Upper lobe of right lung (tissue), 1 donor: ENCODE results near the gene MAP4K4. TPM values are rescaled to one million over a fixed set of nuclear protein-coding genes. Genes with fewer than 3 reads are reported as not detected.

Experiments
- ATAC-seq: fragments of 200-7000 bp; cut with Tn5 transposase; one replicate; pipeline ENCODE4 v1.9.1; 2020; ENCODE audit warnings: mild to moderate bottlenecking, moderate library complexity
- DNase-seq: peaks from one replicate; pipeline ENCODE4 v3.0.0-alpha.2; 2020
- H3K27ac ChIP-seq: fragments of 200-600 bp; one replicate; pipeline ENCODE4 v1.8.0; 2022
- H3K27me3 ChIP-seq: fragments of 200-600 bp; one replicate; pipeline ENCODE4 v1.8.0; 2022; ENCODE audit warnings: mild to moderate bottlenecking
- H3K36me3 ChIP-seq: fragments of 200-600 bp; one replicate; pipeline ENCODE4 v1.8.0; 2022
- H3K4me1 ChIP-seq: fragments of 200-600 bp; one replicate; pipeline ENCODE4 v1.8.0; 2022
- H3K4me3 ChIP-seq: fragments of 200-600 bp; one replicate; pipeline ENCODE4 v1.8.0; 2022; ENCODE audit warnings: mild to moderate bottlenecking
- H3K9me3 ChIP-seq: fragments of 200-600 bp; one replicate; pipeline ENCODE4 v1.8.0; 2022
- CTCF ChIP-seq: fragments of 200-600 bp; IDR thresholded peaks from one replicate; pipeline ENCODE4 v1.8.0; 2022; ENCODE audit warnings: antibody characterized with exemption
- intact Hi-C: fragments of 100-400 bp; cut with DNase I; formaldehyde crosslinking; loops from one replicate; pipeline ENCODE4 v1.11.0; 2022
- total RNA-seq: library from RNA; stranded (reverse); fragmentation: NEBNext Ultra II Directional; extraction: Animal tissue kit (Norgen Biotek cat#: 25700); gene quantifications from one replicate; pipeline ENCODE4 v1.2.1, GENCODE V29; 2021
- donor health status: DM: no; HTN: yes; CAD: no; lungs with severe emphysema.

MAP4K4 gene
- total RNA-seq, 1 donor from 2014 or later = 88.7 TPM

DNA sequence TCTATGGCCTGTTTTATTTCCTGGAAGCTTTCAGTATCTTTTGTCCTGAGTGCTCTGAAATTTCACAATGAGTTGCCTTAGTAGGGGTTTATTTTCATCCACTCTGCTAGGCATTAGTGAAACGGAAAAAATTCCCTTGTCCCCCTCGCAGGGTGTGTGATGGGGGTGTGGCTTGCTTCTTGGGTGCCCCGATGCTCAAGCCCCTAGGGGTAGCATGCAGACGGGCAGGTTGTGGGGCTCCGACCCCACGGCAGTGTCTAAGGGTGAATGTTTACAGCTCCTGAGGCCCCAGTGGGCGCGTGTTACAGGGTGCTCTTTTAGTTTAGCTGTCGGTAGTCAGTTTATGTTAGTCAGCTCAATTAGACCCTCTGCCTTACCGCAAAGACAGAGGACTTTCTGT is 32.2 kb upstream of the MAP4K4 start:
- ATAC-seq (no peak), DNase-seq (no peak)
- TF ChIP-seq CTCF = no peak
- Histone ChIP-seq H3K4me1 (no peaks in the 10 kb centered on the region), H3K36me3 (no peaks in the 10 kb centered on the region), H3K4me3 (no peak overlapping the region), H3K27ac (no peak overlapping the region), H3K27me3 (no peaks in the 10 kb centered on the region), H3K9me3 (no peaks in the 10 kb centered on the region)
- intact Hi-C loops = no loop called here

- H3K27ac ChIP-seq = no peak overlapping the region
- no peak for TF ChIP-seq CTCF
- H3K9me3 ChIP-seq = no peaks in the 10 kb centered on the region
- ATAC-seq (no peak), DNase-seq (no peak)
- H3K4me3 ChIP-seq = no peak overlapping the region
- H3K27me3 ChIP-seq = no peaks in the 10 kb centered on the region
- no peaks in the 10 kb centered on the region for H3K4me1 ChIP-seq
- no peaks in the 10 kb centered on the region for H3K36me3 ChIP-seq
- intact Hi-C loops = no loop called here
Observed at GRCh38 chr2:101667823-101668222, 29.7 kb upstream of the MAP4K4 start.

DNA sequence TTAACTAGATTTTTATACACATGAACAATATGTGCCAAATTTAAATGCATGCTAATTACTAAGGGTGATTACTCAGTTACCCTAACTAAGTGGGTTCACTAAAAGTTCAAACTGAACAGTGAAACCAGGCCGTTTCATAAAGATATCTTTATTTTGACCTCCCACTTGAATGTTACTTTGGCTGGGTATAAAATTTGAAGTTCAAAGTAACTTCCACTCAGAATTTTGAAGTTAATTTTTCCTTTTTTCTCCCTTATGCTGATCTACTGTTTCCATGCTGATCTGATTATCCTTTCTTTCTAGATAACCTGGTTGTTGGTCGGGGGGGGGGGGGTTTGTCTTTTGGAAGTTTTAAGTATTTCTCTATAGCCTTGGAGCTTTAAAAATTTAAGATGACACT is 25.5 kb upstream of the MAP4K4 start:
- ATAC-seq = no peak
- H3K27me3 ChIP-seq = no peaks in the 10 kb centered on the region
- intact Hi-C loops = no loop called here
- no peak for DNase-seq
- H3K36me3 ChIP-seq = no peaks in the 10 kb centered on the region
- no peak overlapping the region for H3K4me3 ChIP-seq
- no peaks in the 10 kb centered on the region for H3K9me3 ChIP-seq
- no peak for TF ChIP-seq CTCF
- H3K4me1 ChIP-seq = no peaks in the 10 kb centered on the region
- H3K27ac ChIP-seq = no peak overlapping the region

- Histone ChIP-seq H3K27me3 (no peaks in the 10 kb centered on the region), H3K4me1 (no peaks in the 10 kb centered on the region), H3K27ac (no peak overlapping the region), H3K36me3 (no peaks in the 10 kb centered on the region), H3K9me3 (no peaks in the 10 kb centered on the region), H3K4me3 (no peak overlapping the region)
- ATAC-seq (no peak), DNase-seq (no peak)
- TF ChIP-seq CTCF = no peak
- intact Hi-C loops = no loop called here
Observed at GRCh38 chr2:101673920-101674319, 23.6 kb upstream of the MAP4K4 start.

DNA sequence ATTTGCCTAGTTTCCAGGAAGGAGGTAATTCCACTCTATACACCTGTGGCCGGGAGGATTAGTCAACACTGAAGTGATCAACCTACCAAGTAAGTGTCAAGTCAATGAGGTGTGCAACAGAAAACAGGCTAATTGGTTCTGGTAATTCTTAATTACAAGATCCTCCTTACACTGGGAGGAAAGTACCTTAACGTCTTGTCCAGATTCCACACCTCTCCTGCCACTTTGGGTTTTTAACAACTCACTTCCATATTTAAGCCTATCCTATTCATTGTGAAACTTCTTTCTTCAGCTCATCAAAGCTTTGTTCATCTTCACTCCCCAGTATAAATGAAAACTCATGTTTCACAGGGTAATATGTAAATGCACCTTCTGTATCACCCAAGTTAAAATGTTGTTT is 22.0 kb upstream of the MAP4K4 start:
- Histone ChIP-seq H3K27ac (no peak overlapping the region), H3K36me3 (no peaks in the 10 kb centered on the region), H3K4me3 (no peak overlapping the region), H3K27me3 (no peaks in the 10 kb centered on the region), H3K4me1 (no peaks in the 10 kb centered on the region), H3K9me3 (no peaks in the 10 kb centered on the region)
- DNase-seq = no peak
- intact Hi-C loops = no loop called here
- TF ChIP-seq CTCF = no peak
- ATAC-seq = no peak

DNA sequence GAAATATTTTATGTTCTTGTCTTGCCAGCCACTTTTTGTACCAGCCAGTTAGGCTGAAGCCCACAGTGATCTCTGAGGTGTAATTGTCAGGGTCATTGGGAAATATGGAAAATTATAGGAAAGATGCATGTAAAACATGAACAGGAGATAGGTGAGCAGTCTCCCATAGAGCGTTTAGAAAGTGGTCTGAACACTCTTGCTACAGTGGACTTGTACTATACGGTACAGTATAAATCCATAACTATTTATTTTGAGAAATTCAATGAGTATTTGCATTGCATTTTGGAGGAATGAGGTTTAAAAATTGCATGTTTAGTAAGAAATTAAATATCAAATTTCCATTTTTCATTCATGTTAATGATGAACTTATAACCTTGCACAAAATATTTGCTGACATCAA is 20.8 kb upstream of the MAP4K4 start:
- DNase-seq (no peak), ATAC-seq (no peak)
- intact Hi-C loops = no loop called here
- Histone ChIP-seq H3K27ac (no peak overlapping the region), H3K27me3 (no peaks in the 10 kb centered on the region), H3K4me1 (no peaks in the 10 kb centered on the region), H3K36me3 (no peaks in the 10 kb centered on the region), H3K9me3 (no peaks in the 10 kb centered on the region), H3K4me3 (no peak overlapping the region)
- no peak for TF ChIP-seq CTCF
